ENCODE data around the gene IQCF2.
"Not testable (repeated sequence)": the region's sequence is repeated elsewhere in the genome, so short reads cannot be mapped to it uniquely, and the experiment has no call there.

The IQCF2 gene

GRCh38 chr3:51860703-51861665, at the start of gene IQCF2:
IQCF2 (plus strand) TSS chr3:51861615; CDS start chr3:51861667, 52 bp downstream.
- no peak for FAIRE-seq

GRCh38 chr3:51813539-51813938, 47.9 kb upstream of the IQCF2 start:
- FAIRE-seq: no peak

- FAIRE-seq: no peak
Measured at GRCh38 chr3:51814034-51814433, 47.4 kb upstream of the IQCF2 start.

GRCh38 chr3:51815614-51816013, 45.8 kb upstream of the IQCF2 start:
- FAIRE-seq: no peak

- FAIRE-seq: no peak
Measured at GRCh38 chr3:51816723-51817122, 44.7 kb upstream of the IQCF2 start.

GRCh38 chr3:51817375-51817774, 44.0 kb upstream of the IQCF2 start:
- FAIRE-seq: no peak

GRCh38 chr3:51819151-51819550, 42.3 kb upstream of the IQCF2 start:
- FAIRE-seq: no peak

- FAIRE-seq: no peak
Measured at GRCh38 chr3:51819709-51820406, 41.6 kb upstream of the IQCF2 start.

- no peak for FAIRE-seq
Measured at GRCh38 chr3:51828297-51828696, 33.1 kb upstream of the IQCF2 start.

- no peak for FAIRE-seq
Measured at GRCh38 chr3:51830345-51830744, 31.1 kb upstream of the IQCF2 start.

GRCh38 chr3:51830836-51831385, 30.5 kb upstream of the IQCF2 start:
- FAIRE-seq: no peak

- FAIRE-seq: no peak
Measured at GRCh38 chr3:51836606-51837005, 24.8 kb upstream of the IQCF2 start.

GRCh38 chr3:51845129-51845528, 16.3 kb upstream of the IQCF2 start:
- FAIRE-seq: no peak

- FAIRE-seq: not testable (repeated sequence)
Measured at GRCh38 chr3:51855411-51855810, 6.0 kb upstream of the IQCF2 start.

- FAIRE-seq: no peak
Measured at GRCh38 chr3:51862886-51863285, 1.5 kb downstream of the IQCF2 start.

- not testable (repeated sequence) for FAIRE-seq
Measured at GRCh38 chr3:51868896-51869295, 7.5 kb downstream of the IQCF2 start.

GRCh38 chr3:51869304-51869703, 7.9 kb downstream of the IQCF2 start:
- FAIRE-seq: no peak

GRCh38 chr3:51873253-51873766, 11.9 kb downstream of the IQCF2 start:
- no peak for FAIRE-seq

GRCh38 chr3:51873876-51874275, 12.5 kb downstream of the IQCF2 start:
- FAIRE-seq: no peak

GRCh38 chr3:51874411-51874810, 13.0 kb downstream of the IQCF2 start:
- no peak for FAIRE-seq

GRCh38 chr3:51874889-51875288, 13.5 kb downstream of the IQCF2 start:
- no peak for FAIRE-seq

GRCh38 chr3:51875501-51875900, 14.1 kb downstream of the IQCF2 start, which contains the start of gene IQCF5:
IQCF5 (minus strand) TSS chr3:51875601; CDS start chr3:51875531, 70 bp downstream.
- FAIRE-seq: no peak

- no peak for FAIRE-seq
Measured at GRCh38 chr3:51876186-51876585, 14.8 kb downstream of the IQCF2 start.
